ENCODE measurements around the gene EXOC2.

The EXOC2 gene, protein sequence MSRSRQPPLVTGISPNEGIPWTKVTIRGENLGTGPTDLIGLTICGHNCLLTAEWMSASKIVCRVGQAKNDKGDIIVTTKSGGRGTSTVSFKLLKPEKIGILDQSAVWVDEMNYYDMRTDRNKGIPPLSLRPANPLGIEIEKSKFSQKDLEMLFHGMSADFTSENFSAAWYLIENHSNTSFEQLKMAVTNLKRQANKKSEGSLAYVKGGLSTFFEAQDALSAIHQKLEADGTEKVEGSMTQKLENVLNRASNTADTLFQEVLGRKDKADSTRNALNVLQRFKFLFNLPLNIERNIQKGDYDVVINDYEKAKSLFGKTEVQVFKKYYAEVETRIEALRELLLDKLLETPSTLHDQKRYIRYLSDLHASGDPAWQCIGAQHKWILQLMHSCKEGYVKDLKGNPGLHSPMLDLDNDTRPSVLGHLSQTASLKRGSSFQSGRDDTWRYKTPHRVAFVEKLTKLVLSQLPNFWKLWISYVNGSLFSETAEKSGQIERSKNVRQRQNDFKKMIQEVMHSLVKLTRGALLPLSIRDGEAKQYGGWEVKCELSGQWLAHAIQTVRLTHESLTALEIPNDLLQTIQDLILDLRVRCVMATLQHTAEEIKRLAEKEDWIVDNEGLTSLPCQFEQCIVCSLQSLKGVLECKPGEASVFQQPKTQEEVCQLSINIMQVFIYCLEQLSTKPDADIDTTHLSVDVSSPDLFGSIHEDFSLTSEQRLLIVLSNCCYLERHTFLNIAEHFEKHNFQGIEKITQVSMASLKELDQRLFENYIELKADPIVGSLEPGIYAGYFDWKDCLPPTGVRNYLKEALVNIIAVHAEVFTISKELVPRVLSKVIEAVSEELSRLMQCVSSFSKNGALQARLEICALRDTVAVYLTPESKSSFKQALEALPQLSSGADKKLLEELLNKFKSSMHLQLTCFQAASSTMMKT

DNA sequence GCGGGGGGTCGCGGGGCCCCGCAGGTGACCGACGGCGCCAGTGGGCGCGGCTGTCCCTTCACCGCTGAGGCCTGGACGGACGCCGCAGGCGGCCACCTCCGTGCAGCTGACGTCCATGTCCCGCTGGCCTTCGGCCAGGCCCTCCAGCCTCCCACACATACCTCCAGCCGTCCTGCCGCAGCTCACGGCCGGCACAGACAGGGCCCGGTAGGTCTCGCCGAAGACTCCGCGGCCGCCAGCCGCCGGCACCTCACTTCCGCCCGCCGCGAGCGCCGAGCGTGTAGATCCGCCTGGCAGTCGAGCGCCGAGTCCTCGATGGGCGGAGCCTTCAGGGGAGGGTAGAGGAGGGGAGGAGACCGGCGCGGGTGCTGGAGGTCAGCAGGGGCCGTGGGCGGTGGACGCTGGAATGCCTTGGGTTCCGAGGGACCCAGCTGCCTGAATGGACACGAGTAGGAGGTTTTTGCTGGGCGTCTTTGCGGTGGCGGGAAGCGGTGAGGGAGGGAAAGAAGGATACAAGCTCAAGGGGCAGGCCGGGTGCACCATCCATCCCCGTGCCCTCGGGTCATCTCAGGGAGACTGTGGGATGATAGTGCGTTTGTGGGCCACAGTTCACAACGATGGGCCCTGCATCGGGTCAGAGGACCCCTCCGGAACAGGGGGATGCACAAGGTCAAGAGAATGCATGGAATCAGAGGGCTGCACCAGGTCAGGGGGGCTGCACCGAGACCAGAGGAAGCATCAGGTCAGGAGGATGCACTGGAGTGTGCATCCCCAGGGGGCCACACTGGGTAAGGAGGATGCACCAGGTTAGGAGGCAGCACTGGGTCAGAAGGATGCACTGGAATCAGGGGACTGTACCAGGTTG, at the start of gene EXOC2:
Gene EXOC2, minus strand, starts transcription at position 282 of the 865 bp plus-strand sequence. CDS start 55,321 bp downstream, outside the sequence.
- peak; percentile 81 for DNase-seq (ENCODE audit: low spot score)

DNA sequence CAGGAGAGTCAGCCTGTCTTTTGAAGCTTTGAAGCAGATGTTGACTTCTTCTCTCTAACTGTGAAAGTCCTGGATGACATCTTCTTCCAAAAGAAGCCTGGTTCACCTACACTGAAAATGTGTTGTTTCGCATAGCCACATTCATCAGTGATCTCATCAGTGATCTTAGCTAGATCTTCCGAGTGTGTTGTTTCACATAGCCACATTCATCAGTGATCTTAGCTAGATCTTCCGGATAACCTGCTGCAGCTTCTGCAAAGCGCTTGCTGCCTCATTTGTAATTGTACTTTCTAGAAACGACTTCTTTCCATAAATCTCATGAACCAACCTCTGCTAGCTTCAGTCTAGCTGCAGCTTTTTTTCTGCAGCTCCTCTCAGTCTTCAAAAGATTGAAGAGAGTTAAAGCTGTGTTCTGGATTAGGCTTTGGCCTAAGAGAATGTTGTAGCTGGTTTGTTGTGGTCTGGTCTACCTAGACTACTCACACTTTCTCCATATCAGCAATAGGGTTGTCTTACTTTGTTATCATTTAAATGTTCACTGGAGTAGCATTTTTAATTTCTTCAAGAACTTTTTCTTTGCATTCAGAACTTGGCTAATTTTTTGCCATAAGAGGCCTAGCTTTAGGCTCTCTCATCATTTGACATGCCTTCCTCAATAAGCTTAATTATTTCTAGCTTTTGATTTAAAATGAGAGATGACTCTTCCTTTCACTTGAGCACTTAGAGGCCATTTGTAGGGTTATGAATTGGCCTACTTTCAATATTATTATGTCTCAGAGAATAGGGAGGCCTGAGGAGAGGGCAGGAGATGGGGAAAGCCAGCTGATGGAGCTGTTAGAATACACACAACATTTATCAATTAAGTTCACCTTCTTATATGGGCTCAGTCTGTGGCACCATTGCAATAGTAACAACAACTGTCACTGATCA, 48.7 kb upstream of the EXOC2 start:
- DNase-seq (ENCODE audit: low spot score): no peak

DNA sequence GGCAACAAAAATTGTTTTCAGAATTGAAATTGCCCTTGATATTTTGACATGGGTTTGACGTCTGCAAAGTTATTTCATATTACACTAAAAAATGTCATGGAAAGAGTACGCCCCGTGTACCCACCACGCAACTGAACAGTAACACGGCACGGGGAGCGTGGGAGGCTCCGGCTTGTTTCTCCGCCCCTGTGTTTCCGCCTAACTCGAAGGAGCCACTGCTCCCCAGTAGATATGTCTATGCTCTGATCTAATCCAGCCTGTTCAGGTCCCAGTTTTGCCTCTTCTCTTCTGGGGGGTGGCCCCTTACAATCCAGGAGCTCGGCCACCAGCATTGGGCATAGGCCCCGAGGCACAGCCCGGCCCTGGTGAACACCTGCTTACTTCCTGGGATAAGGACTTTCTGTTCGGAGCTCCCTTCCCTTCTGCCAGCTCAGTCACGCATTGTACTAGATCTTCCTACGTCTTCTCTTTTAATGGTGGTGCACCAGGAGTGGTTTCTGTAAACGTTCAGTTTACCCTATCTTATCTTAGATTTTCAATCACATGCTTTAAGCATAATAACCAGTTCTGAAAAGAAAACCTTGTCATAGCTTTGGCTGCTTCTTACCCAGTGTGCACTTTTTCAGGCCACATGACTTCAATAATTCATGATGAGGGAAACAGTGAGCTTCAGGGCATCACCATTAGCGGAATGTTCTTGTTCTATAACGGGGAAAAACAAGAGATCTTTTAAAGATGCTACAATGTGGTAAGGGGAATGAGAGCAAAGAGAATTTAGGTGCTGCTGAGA, 43.9 kb upstream of the EXOC2 start:
- DNase-seq (ENCODE audit: low spot score): no peak

DNA sequence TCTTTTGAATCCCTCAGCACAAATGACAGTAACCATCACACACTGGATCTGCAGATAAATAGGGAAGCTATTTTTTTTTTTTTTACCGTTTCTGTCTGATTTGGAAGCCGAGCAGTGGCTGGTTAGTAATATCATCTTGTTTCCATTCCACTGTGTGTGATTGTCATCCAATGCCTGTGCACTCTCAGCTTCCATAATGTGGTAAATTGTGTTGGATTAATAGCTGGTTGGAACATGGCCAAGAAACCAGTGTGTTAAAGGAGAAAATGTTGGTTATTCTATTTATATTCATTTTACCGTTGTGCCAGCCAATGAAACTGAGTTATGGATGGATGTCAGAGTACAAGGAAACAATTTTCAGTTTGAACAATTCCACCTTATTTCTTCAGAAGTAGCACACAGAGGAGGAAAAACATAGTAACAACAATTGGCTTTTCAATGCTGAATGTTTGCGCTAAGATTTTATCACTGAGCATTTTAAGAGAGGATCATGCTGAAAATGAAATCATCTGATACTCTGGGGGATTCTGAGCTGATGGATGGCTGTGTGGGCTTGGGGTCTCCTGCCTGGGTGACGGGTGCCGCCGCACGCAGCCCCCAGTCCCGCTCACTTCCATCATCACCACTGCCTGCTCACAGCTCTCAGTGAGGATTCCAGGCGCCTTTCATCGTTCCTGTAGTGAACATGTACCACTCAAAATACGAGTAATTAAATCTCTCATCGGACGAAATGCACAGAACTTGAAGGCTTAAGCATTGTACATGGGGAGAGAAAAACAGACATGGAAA, 40.7 kb upstream of the EXOC2 start:
- no peak for DNase-seq (ENCODE audit: low spot score)

DNA sequence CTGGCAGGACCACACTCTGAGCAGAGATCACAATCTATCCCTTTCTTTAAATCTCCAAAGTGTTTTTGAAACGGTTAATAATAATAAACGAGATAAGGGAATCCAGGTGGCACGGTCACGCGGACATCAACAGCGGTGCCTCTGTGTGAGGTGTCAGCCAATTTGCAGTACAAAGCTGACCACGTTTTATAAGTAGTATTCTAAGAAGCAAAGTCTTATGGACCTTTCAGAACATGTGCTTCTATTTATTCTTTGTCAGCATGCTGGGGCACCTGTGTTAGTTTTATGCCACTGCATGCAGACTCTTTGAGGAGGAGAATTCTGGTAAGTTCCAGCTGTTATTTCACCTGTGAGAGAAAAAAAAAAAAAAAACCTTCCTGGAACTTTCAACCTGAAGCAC, 39.0 kb upstream of the EXOC2 start:
- DNase-seq (ENCODE audit: low spot score): no peak

DNA sequence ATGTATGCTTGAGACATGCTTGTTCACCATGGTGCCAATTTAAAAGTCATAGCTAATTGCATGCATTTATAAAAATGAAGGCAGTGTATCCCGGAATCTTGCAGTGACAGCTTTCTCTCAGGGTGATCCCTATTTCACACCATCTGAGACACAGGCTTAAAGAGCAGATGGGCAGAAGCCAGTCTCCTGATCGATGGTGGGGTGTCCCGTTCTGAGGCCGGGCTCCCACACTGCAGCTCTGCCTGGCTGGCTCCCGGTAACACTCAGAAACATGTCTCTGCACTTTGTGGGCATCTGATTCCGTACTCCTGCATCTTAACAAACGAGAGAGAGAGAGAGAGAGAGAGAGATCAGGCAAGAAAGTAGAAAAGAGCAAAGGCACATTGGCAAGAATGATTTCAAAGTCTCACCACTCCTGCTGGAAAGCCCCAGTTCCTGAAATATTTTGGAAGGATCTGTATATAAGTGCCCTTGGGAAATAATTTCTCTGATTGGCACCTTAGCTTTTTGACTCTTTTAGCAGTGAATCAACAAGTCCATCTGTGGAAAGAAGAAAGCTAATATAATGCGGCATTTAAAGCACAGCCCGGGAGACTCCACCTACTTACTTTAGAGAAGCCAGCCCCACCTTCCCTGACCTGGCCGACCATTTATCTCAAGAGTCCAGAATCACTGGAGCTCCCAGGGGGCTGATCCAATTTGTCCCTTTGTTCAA, 36.8 kb upstream of the EXOC2 start:
- DNase-seq (ENCODE audit: low spot score): no peak

DNA sequence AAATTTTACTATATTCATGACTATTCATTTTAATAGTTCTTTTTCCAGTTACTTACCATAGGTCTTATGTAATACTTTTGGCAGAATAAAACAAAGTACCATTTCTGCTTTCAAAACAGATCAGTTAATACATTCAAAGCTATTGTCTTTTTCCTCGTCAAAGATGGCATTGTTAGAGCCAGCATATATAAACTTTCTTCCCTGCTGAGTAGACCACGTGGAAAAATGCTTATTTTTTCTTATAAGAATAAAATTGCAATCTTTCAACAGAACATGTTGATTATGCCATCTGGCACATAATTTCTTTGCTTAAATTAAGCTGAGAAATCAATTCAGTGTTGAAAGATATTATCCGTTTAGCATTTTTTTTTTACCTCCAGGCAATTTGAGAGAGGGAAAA, 34.9 kb upstream of the EXOC2 start:
- DNase-seq (ENCODE audit: low spot score): no peak

DNA sequence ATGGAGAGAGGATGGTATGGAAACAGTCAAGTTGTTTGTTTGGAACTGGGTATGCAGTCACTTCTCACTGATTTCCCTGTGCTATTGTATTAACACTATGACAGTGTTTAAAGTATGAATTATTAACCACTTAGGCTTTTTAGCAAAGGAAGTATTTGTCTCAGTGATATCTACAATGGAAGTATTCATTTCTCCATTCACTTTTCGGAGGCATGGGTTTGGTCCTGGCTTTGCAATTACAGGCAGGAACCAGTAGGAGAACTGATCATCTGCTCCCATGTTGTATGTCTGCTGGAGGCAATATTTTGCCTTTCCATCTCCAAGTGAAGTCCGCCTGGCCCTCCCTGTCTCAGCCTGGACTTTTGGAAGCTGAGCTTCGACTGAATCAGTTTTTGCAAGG, 30.6 kb upstream of the EXOC2 start:
- no peak for DNase-seq (ENCODE audit: low spot score)

DNA sequence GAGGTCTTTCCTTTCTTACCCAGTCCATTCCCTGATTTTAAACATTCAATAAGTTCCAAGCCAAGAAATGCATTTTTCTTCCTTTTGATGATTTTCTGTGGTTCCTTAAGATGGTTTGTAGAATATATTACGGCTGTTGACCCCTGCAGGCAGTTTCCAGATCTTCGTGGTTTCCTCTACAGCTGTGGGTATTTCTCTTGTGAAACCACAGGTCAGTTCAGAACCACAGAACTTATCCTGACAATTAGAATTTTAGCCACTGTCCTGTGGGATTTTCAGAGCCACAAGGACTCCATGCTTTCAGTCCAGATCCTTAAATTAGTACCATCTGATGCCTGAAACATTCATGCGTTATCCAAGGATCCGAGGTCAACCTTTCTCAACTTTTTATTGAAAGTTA, 29.7 kb upstream of the EXOC2 start:
- no peak for DNase-seq (ENCODE audit: low spot score)

DNA sequence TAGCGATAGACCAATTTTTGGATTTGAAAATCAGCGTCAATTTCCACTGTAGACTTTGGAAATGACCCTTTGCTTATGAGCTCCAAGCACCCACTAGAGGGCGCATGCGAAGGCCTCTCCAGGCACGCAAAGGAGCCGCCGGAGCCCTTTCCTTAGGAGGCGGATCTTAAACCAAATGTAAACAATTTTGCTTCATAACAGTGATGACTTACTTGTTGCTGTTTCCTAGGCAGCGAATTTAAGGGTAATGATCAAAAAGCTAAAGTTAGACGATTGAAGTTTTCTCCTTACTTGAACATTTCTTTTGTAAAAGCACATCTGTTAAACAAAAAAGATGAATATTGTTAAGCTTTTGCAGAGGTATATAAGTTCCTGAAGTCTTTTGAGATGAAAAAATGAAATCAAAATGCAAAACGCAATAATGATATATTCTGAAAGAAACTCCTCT, 29.2 kb upstream of the EXOC2 start:
- peak; percentile 60 for DNase-seq (ENCODE audit: low spot score)

DNA sequence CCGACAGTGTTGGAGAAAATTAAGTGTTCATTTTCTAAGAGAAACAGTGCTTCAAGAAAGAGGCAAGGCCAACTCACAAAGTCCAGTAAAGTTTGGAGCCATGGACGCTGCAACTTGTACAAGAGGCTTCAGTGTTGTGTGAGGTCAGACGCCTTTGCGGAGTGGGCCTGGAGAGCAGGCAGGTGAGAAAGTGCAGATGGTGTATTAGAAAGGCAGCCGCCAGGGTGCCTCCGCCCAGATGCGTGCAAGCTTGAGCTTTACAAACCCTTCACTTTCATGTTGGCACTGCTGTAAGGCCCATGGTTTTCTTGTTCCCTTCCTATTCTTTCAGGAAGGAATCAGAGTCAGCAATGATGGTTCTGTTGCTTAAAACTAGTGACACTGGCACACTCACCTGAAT, 25.4 kb upstream of the EXOC2 start:
- DNase-seq (ENCODE audit: low spot score): no peak

DNA sequence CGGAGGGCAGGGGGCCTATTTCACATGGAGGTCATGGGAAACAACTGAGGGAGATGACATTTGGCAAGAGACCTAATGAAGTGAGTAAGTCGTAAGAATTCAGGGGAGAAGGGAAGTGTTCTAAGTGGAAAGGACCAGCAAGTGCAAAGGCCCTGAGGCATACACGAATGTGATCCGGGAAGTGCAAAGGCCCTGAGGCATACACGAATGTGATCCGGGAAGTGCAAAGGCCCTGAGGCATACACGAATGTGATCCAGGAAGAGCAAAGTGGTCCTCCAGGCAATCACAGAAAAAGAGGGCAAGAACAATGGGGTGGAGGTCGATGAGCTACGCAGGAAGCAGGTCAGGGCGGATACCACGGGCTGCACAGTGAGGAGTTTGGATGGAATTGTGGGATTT, 24.2 kb upstream of the EXOC2 start:
- no peak for DNase-seq (ENCODE audit: low spot score)

DNA sequence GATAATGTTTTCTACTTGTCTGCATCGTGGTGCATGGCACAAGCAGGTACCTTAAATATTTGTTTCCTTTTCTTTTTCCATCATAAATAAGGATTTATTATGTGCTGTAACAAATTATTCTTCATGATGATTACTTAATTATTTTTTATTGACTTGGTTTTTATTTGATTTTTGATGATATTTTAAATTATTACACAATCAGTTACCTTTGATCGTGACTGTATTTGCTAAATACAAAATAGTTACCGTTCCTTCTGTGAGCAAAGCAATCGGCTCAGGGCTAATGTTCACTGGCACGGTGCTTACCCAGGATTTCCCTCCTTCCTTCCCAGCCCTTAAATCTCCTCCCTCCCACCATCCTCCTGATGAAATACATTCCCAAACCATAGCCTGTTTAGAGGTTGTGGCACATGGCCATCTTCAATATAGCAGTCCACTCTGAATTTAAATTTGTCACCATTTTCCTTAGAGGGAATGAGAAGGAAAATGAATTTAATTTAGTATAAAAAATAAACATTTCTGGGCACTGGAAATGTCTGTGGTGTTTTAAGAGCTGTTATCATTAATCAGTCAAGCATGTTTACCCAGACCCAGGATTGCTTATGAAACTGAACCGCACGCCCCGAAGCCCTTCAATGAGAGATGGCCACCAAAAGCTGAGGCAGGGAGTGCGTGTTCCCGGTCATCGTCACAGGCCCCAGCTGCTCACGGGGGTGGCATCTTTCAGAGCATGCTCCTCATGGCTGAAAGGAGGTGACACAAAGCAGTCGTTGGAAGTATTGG, 23.0 kb upstream of the EXOC2 start:
- no peak for DNase-seq (ENCODE audit: low spot score)

DNA sequence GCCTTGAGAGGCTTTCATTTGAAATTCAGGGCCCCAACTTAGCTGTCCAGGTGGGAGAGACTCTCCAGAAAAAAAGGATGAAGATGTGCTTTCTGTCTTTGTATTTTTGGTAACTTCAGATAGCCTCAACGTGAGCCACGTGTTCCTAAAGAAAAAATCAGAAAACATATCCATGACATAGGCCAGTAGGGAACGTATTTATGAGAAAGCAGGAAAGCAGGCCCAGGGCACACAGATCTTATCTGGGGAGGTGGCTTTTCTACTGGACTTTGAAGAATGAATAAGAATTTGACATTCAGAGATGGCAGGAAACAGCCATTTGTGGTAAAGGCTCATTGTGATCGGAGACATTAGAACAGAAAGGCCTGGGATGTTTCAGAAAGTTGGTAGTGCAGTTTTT, 21.2 kb upstream of the EXOC2 start:
- DNase-seq (ENCODE audit: low spot score): no peak

DNA sequence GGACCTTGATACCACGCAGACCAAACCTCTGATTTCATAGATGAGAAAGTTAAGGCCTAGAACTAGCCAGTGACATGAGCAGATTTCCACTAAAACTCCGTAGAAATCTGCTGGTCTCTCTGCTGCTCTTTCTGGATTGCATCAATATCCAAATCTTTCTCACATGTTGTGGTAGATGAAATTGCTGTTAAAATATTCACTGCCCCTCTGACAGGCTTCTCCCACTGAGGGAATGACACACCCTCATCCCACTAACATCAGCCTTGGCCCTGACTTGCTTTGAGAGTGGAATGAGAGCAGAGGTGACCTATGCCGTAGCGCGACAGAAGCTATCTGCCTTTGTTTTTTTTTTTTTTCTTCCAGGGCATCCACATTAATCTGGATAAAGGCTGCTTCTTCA, 20.4 kb upstream of the EXOC2 start:
- DNase-seq (ENCODE audit: low spot score): no peak

DNA sequence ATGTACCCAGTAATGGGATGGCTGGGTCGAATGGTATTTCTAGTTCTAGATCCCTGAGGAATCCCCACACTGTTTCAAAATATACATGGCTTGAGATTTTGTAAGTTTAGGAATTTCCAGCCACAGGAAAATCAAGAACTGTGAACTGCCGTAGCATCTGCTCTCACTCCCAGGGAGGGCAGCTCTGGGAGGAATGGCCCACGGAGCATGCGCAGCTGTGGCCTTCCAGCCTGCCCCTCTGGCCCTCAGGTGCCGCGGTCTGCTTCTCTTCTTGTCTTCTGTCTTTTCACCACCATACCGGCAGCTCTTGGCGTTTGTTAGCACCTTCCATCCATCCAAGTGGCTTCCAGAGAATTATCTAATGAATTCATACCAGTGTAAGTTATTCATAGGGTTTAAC, 19.9 kb upstream of the EXOC2 start:
- no peak for DNase-seq (ENCODE audit: low spot score)

DNA sequence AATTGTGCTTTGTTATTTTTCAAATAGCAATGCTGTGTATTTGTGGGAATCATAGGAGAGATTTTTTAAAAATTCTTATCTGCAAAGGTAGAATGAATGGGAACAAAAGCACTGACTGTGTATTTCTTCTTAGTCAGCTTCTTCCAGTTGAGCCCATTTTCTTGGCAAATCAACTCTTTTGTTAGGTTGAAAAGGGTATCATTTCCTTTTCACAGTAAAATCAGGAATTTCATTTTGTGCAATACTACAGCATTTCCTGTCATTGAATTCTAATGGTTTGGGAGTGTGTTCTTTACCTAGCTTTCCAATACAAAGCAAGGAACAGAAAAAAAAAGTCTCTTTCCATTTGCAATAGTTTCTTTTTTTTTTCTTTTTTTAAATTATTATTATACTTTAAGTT, 19.0 kb upstream of the EXOC2 start:
- peak; percentile 66 for DNase-seq (ENCODE audit: low spot score)
